ENCODE measurements around the gene KIF6.

DNA sequence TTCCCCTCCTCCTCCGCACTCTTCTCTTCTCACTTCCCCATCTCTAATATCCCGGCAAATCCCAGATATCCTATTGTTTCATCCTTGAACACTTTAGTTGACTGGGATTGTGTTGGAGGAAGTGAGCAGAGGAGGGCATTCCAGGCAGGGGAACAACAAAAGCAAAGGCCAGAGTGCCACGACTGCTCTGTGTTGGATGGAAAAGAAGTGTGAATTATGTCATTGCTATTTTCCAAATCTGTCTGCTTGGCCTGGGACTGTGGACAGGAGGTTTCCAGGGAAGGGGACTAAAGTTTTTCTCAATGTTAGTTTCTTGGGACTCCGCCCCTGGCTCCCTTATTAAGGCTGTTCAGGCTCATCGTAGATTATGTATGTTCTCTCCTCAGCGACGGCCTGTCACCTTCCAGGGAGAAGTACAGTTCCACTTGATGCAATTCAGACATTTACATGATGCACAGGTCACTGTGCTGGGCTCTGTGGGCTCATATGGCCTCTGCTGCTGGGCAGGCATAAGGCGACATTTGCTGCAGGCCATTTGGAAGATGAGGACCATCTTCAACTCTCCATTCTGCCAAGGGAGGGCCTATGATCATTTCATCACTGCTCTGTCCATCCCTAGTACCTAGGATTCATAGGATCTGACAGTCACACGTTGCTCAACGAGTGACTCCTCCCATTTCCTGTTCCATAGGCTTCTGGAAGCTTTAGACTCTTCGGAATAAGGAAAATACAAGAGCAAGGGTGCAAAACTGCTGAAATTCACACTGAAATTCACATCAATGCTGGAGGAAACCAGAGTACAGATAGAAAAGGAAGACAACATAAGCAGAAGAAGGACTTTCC is 303.6 kb downstream of the KIF6 start:
- TF ChIP-seq, protein P1, sequence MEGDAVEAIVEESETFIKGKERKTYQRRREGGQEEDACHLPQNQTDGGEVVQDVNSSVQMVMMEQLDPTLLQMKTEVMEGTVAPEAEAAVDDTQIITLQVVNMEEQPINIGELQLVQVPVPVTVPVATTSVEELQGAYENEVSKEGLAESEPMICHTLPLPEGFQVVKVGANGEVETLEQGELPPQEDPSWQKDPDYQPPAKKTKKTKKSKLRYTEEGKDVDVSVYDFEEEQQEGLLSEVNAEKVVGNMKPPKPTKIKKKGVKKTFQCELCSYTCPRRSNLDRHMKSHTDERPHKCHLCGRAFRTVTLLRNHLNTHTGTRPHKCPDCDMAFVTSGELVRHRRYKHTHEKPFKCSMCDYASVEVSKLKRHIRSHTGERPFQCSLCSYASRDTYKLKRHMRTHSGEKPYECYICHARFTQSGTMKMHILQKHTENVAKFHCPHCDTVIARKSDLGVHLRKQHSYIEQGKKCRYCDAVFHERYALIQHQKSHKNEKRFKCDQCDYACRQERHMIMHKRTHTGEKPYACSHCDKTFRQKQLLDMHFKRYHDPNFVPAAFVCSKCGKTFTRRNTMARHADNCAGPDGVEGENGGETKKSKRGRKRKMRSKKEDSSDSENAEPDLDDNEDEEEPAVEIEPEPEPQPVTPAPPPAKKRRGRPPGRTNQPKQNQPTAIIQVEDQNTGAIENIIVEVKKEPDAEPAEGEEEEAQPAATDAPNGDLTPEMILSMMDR (IDR thresholded peaks at IDR 0.05) = no peak
- no peak for TF ChIP-seq POLR2A (IDR thresholded peaks at IDR 0.05)
